ENCODE data around the gene SARDH. TPM values are rescaled to one million over a fixed set of nuclear protein-coding genes. Genes with fewer than 3 reads are reported as not detected.

SARDH gene
- total RNA-seq, 1 donor from 2014 or later = 5.0 TPM

GRCh38 chr9:133635533-133636531 lies 102.3 kb downstream of the SARDH start, which contains the start of gene DBH:
DBH (plus strand) TSS chr9:133636363; CDS start chr9:133636372, 9 bp downstream.
- peaks cover 14% of the 10 kb centered on the region for H3K27me3 Mint-ChIP-seq (ENCODE audit: unreplicated experiment)
- peaks cover 2% of the 10 kb centered on the region for H3K36me3 Mint-ChIP-seq (ENCODE audit: low read depth, unreplicated experiment)

GRCh38 chr9:133635098-133635497 lies 103.1 kb downstream of the SARDH start:
- no peak overlapping the region for H3K27ac Mint-ChIP-seq (ENCODE audit: unreplicated experiment)
- DNase-seq (ENCODE audit: low spot score) = no peak
- H3K4me3 Mint-ChIP-seq (ENCODE audit: unreplicated experiment) = no peak overlapping the region
- no peaks in the 10 kb centered on the region for H3K9me3 Mint-ChIP-seq (ENCODE audit: unreplicated experiment)
- TF ChIP-seq CTCF (IDR thresholded peaks at IDR 0.05; ENCODE audit: unreplicated experiment) = no peak
- H3K36me3 Mint-ChIP-seq (ENCODE audit: low read depth, unreplicated experiment) = no peaks in the 10 kb centered on the region
- H3K27me3 Mint-ChIP-seq (ENCODE audit: unreplicated experiment) = peaks cover 11% of the 10 kb centered on the region
- H3K4me1 Mint-ChIP-seq (ENCODE audit: unreplicated experiment) = peaks cover 19% of the 10 kb centered on the region

More at GRCh38 chr9:133635533-133636531, 102.3 kb downstream of the SARDH start, which contains the start of gene DBH:
- Mint-ChIP-seq H3K4me1 (ENCODE audit: unreplicated experiment) (peaks cover 19% of the 10 kb centered on the region), H3K9me3 (ENCODE audit: unreplicated experiment) (no peaks in the 10 kb centered on the region), H3K27ac (ENCODE audit: unreplicated experiment) (no peak within 1 kb of the TSS), H3K4me3 (ENCODE audit: unreplicated experiment) (peak within 1 kb of the TSS; percentile 67)
- DNase-seq (ENCODE audit: low spot score) = no peak
- TF ChIP-seq CTCF (IDR thresholded peaks at IDR 0.05; ENCODE audit: unreplicated experiment) = no peak

- H3K9me3 Mint-ChIP-seq (ENCODE audit: unreplicated experiment) = no peaks in the 10 kb centered on the region
- no peak overlapping the region for H3K27ac Mint-ChIP-seq (ENCODE audit: unreplicated experiment)
- TF ChIP-seq CTCF (IDR thresholded peaks at IDR 0.05; ENCODE audit: unreplicated experiment) = no peak
- H3K27me3 Mint-ChIP-seq (ENCODE audit: unreplicated experiment) = peaks cover 11% of the 10 kb centered on the region
- no peaks in the 10 kb centered on the region for H3K36me3 Mint-ChIP-seq (ENCODE audit: low read depth, unreplicated experiment)
- H3K4me3 Mint-ChIP-seq (ENCODE audit: unreplicated experiment) = no peak overlapping the region
- DNase-seq (ENCODE audit: low spot score) = no peak
- peaks cover 19% of the 10 kb centered on the region for H3K4me1 Mint-ChIP-seq (ENCODE audit: unreplicated experiment)
These were observed 104.0 kb downstream of the SARDH start for GRCh38 chr9:133634081-133634691.

GRCh38 chr9:133633681-133634080 lies 104.5 kb downstream of the SARDH start:
- Mint-ChIP-seq H3K27ac (ENCODE audit: unreplicated experiment) (no peak overlapping the region), H3K4me3 (ENCODE audit: unreplicated experiment) (no peak overlapping the region), H3K36me3 (ENCODE audit: low read depth, unreplicated experiment) (no peaks in the 10 kb centered on the region), H3K9me3 (ENCODE audit: unreplicated experiment) (no peaks in the 10 kb centered on the region), H3K4me1 (ENCODE audit: unreplicated experiment) (peaks cover 19% of the 10 kb centered on the region), H3K27me3 (ENCODE audit: unreplicated experiment) (peaks cover 11% of the 10 kb centered on the region)
- DNase-seq (ENCODE audit: low spot score) = no peak
- TF ChIP-seq CTCF (IDR thresholded peaks at IDR 0.05; ENCODE audit: unreplicated experiment) = no peak
